Ramos (cell line): Measurements from ENCODE around the gene BMF.
"Not testable (repeated sequence)": the region's sequence is repeated elsewhere in the genome, so short reads cannot be mapped to it uniquely, and the experiment has no call there.

ENCODE experiments used
- in situ Hi-C: fragments of 300-500 bp; cut with MboI; formaldehyde crosslinking; loops from one replicate; pipeline ENCODE4 v1.14.3; 2022; ENCODE audit warnings: low sequenced_read_pairs; ENCODE audit not compliant: unreplicated experiment

Gene BMF

DNA sequence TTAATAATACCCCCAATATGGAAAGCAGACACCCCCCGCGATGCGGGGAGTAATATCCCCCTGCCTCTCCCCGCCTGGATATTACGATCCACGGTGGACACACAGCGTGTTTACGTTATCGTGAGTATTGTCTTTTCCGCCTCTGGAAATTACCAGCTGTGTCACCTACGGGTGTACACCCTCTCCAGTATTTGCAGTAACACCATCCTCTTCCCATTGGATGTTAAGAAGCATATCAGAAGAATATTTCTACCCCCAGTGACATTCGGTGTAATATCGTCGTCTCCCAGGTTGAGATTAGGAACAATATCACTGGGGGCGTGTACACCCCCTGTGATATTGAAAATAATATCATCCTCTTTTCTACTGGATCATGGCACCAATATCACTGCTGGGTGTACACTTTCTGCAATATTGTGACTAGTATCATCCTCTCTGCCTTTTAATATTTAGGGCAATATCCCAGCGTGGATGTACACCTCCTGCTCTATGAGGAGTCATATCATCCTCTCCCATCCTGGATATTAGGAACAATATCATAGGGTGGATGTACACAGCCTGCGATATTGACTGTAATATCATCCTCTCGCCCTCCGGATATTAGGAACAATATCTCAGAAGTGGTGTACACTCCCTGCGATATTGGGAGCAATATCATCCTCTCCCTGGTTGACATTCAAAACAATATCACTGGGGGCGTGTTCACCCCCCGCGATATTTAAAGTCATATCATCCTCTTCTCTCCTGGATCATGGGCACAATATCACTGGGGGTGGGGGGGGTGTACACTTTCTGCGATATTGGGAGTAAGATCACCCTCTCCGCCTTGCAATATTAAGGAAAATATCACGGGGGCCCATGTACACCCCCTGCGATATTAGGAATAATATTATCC, 20.3 kb upstream of the BMF start:
- in situ Hi-C loops = no loop called here

DNA sequence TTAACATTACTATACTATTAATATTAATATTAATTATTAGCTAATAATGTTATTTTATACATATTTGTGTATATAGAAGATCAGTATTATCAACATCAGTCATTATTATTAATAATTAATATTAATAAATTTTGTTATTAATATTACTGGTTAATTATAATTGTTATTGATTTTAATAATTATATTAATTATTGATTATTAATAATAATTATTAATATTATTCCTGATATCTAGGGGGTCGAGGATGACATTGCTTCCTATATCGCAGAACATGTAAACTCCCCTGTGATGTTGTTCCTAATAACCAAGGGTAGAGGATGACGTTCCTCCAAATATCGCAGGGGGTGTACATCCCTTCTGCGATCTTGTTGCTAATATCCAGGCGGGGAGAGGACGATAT, 17.3 kb upstream of the BMF start:
- in situ Hi-C loops = no loop called here

DNA sequence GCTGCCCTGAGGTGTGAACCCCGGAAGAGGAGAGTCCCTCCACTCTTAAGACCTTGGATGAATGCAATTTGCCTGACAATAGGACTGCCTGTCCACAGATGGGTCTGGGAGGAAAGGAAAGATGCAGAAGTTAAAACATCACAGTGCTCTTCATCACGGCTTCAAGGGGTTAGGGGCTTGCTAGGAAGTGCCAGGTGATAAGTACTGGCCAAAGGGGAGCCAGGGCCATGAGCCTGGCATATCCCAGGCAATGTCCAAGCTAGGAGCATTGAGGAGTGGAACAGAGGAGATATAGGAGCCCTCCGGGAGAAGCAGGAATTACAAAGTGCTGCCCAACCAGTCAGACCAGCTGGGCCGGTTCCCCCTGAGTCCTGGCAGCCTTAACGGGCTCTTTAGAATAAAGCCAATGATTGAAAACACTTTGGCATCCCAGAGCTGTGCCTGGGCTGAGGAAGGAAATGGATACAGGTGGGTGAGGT, 16.2 kb upstream of the BMF start:
- in situ Hi-C loops = not testable (repeated sequence)

DNA sequence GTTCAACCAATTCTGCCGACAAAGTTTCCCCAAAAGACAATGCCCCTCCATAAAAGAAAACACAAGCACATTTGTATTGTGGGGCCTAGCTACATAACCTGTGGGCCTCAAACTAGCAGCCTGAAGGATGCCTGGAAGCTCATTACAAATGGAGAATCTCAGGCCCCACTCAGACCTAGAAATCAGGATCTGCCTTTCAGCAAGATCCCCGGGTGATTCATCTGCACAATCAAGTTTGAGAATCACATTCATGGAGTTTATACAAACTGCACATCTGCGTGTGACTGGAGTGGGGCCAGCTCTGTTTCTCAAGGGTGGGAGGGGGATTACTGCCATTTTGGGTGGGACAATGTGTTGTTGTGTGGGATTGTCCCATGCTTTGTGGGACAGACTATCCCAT, 15.7 kb upstream of the BMF start:
- in situ Hi-C loops = not testable (repeated sequence)

GRCh38 chr15:40123863-40124262, 15.2 kb upstream of the BMF start:
- in situ Hi-C loops = not testable (repeated sequence)

DNA sequence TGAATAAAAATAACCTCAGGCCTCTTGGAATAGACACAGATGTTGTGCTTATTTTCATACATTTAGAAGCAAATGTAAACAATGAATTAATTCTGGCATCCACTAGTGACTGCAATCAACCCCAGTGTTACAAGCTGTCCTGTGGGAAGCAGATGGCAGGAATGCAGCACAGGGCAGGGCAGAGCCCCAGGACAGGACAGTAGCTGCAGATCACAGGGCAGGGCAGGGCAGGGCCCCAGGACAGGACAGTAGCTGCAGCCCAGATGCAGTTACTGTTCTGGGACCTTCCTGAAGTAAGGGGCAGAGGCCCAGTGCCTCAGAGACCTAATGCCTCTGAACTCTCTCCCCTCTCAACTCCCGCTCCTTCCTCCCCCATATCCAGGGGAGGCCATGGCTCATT, 14.3 kb upstream of the BMF start:
- in situ Hi-C loops = not testable (repeated sequence)

- in situ Hi-C loops = no loop called here
Observed at GRCh38 chr15:40121911-40122638, 13.4 kb upstream of the BMF start.

GRCh38 chr15:40118473-40118872, 9.8 kb upstream of the BMF start:
- in situ Hi-C loops = no loop called here

DNA sequence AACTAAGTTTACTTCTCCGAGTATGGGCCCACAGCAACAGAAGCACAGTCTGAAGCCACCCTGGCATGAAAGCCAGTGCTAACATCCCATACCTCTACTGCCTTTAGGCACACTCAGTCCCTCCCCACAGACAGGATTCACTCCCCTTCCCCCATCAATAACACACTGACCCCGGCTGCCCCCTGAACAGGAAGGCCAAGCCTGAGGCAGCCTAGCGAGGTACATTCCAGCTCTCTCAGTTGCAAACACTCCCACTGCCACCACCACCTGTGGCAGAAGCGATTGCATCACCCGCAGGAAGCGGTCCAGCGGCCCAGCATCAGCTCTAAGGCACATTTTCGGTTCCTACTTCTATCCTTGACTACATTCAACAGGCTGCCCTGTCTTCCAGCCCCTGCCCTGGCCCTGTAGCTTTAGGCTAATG, 7.0 kb upstream of the BMF start:
- in situ Hi-C loops = no loop called here

- in situ Hi-C loops = not testable (repeated sequence)
Observed at GRCh38 chr15:40115106-40115505, 6.4 kb upstream of the BMF start.

DNA sequence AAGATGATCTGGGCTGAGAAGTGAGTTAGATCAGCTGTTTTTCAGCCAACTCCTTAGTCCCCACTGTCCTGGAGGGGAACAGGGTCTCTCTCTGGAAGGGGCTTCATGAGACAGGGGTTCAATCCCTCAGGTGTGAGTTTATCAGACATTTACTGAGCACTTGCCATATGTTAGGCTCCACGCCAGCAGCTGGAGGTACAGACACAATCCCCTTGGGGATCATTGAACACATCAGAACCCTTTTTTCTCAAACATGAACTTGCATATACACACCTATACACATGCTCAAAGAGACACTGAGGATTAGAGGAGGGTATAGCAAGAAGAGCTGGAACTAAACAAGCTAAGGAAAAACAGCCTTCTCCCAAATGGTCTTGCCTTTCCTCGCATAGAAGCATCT, 5.5 kb upstream of the BMF start:
- in situ Hi-C loops = no loop called here

DNA sequence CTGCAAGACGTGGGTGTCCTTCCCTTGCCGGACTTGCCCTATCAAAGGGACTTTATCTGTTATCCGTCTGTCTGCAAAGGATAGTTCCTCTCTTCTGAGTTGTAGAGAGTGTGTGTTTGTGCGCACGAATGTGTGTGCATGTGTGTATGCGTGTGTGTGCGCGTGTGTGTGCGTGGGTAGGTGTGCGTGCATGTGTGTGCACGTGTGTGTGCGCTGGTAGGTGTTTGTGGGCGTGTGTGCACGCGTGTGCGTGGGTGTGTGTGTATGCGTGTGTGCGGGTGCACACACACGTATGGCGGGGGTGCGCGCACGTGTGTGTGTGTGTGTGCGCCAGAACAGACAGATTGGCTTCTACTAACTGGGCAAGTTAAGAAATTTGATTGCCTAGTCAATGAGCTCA, 4.1 kb upstream of the BMF start:
- in situ Hi-C loops = no loop called here

GRCh38 chr15:40111888-40112287, 3.2 kb upstream of the BMF start:
- in situ Hi-C loops = no loop called here

DNA sequence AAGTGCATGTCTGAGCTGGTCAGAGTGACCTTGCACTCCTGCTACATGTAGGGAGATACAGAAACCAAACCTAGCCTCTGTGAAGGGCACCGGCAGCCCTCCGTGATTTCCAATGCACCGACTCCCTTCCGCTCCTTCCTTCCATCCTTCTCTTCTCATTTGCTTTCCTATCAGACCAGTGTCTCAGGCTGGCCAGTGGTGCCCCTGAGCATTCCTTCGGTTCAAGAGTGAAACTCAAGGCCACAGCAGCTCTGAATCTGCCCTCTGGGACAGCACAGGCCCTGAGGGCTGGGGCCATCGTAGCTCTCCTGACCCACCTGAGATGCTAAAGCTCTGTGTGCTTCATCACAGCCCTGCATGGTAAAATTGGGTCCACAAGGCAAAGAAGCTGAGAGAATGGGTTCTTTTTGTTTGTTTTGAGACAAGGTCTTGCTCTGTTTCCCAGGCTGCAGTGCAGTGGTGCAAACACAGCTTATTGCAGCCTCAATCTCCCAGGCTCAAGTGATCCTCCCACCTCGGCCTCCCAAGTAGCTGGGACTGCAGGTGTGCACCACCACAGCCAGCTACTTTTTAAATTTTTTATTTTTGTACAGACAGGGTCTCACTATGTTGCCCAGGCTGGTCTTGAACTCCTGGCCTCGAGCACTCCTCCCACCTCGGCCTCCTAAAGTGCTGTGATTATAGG, 2.3 kb upstream of the BMF start:
- in situ Hi-C loops = no loop called here

DNA sequence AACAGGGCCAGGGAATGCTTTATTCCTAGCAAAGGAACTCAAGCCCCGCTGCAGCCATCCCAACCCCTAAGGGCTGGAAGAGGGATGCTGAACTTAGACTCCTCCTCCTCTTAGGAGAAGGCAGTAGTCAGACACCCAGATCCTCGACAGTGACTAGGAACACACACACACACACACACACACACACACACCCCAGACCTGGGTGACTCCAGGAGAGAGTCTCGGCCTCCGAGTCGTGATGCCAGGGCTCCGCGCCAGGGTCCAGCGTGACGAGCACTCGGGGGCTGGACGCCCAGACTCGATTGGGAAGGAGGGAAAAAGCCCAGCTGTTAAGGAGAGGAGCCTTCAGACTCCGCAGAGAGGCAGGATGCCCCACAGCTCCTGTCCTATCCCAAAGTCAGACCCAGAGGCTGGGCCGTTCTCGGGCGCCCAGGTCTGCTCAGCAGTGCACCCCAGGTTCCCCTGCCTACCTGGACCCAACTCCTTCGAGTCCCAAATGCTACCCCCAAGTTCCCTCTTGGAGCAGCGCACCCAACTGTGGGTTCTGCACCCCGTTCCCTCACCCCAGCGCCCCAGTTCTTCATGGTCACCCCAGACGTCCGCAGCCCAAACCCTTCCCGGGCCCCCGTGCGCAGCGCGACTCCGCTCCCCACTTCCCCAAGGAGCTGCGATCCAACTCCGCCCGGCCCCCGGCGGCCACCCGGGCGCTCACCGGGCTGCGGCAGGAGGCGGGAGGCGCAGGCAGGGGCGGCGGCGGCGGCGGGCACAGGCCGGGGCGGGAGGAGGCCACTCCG, 421 bp downstream of the BMF start:
- in situ Hi-C loops = no loop called here

DNA sequence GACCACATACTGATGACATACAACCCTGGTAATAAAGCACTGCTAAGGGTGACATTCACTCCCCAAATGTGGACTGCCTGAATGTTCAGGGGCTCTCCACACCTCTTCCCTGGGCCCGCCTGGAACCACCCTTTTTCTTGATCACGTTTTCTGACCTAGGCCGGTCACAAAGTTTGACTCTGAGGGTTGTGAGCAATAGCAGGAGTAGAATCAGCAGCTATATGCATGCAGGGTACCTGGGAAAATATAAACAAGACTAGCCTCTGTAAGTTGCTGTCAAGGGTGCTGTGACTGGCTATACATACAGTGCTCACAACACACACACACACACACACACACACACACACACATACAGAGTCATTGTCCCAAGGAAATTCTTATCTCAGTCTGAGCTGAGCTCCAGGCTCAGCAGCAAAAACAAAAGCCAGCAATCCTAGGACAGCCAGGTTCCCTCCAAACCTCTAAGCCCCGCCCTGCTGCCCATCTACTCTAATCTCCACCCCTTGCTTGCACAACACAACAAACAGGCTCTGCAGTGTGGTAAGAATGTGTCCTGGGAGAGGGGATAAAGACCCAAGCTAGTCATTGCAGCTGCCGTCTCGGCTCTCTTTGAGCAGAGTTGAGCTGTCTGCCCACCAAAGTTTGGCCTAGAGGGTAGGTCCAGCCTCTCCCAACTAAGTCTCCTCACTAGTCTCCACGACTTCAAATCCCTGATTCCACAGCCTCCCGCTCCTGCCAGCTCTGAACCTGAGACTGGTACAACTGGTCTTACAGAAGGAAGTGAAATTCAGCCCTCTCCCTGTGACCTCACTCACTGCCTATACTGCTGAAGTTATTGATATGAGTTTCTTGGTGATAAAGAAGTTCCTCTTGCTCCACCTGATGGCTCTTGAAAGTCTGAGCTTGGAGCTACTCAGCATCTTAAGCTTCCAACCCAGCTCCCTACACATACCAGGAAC, 2.2 kb downstream of the BMF start:
- in situ Hi-C loops = no loop called here

- in situ Hi-C loops = no loop called here
Observed at GRCh38 chr15:40105517-40106202, 3.0 kb downstream of the BMF start.

DNA sequence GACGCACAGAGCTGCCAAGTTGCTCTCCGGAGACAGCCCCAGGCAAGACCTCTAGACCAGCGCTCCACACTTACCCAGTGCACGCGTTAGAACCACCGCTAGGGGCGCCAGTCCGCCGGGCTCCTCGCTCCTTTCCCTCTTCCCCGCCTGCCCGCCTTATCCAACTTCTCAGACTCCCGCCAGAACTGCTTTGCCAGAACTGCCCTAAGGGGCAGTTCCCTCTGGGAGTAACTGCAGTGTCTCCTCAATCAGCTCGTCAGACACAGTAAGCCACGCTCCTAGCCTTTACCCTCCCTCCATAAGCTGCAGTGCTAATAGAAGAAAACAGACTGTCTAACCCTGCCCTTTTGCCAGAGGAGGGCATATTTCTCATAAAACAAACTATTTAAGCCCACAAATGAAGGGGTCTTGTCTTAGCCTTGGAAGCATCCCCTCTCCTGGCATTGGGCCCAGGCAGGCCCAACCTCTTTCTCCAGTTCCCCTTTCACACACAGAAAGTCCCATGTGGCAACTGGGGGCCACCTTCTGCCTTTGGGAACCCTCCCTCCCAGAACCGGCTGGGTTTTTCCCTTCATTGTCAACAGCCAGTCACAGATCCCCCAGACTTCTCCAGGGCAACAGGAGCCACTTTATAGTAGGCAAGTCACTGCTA, 3.7 kb downstream of the BMF start:
- in situ Hi-C loops = no loop called here
